Measurements from ENCODE around the gene MYO7B. TPM values are rescaled to one million over a fixed set of nuclear protein-coding genes. Genes with fewer than 3 reads are reported as not detected.

MYO7B gene
- total RNA-seq (2014; rRNA removed; shearing (Covaris generic)), result 1.2 and 1.8 TPM in 2 replicates

- H3K9me3 ChIP-seq (replicated peaks), result no peaks in the 10 kb centered on the region
- DNase-seq (ENCODE audit: low read depth in 1 of 2, low spot score in 2 of 2), result no peak
- no peak within 1 kb of the TSS for H3K27ac ChIP-seq
These were observed at the start of gene MYO7B for GRCh38 chr2:127535422-127535901. Gene MYO7B (plus strand): TSS chr2:127535683. CDS start chr2:127559723, 24,040 bp downstream.

GRCh38 chr2:127485694-127486071, 49.8 kb upstream of the MYO7B start:
- Histone ChIP-seq H3K9me3 (replicated peaks) (no peaks in the 10 kb centered on the region), H3K4me3 (no peak overlapping the region), H3K4me1 (replicated peaks) (no peaks in the 10 kb centered on the region), H3K36me3 (peaks cover 93% of the 10 kb centered on the region), H3K27ac (no peak overlapping the region), H3K27me3 (replicated peaks) (no peaks in the 10 kb centered on the region)
- no peak for DNase-seq (ENCODE audit: low read depth in 1 of 2, low spot score in 2 of 2)

More at GRCh38 chr2:127535422-127535901, at the start of gene MYO7B:
- Histone ChIP-seq H3K4me3 (no peak within 1 kb of the TSS), H3K36me3 (no peaks in the 10 kb centered on the region), H3K27me3 (replicated peaks) (no peaks in the 10 kb centered on the region), H3K4me1 (replicated peaks) (peaks cover 18% of the 10 kb centered on the region)

GRCh38 chr2:127486247-127487058, 49.0 kb upstream of the MYO7B start:
- Histone ChIP-seq H3K27ac (no peak overlapping the region), H3K9me3 (replicated peaks) (no peaks in the 10 kb centered on the region), H3K27me3 (replicated peaks) (no peaks in the 10 kb centered on the region), H3K36me3 (peaks cover 93% of the 10 kb centered on the region), H3K4me1 (replicated peaks) (no peaks in the 10 kb centered on the region), H3K4me3 (no peak overlapping the region)
- DNase-seq (ENCODE audit: low read depth in 1 of 2, low spot score in 2 of 2), result no peak

- Histone ChIP-seq H3K27ac (no peak overlapping the region), H3K4me1 (replicated peaks) (no peaks in the 10 kb centered on the region), H3K27me3 (replicated peaks) (no peaks in the 10 kb centered on the region), H3K36me3 (peaks cover 95% of the 10 kb centered on the region), H3K4me3 (no peak overlapping the region), H3K9me3 (replicated peaks) (no peaks in the 10 kb centered on the region)
- DNase-seq (ENCODE audit: low read depth in 1 of 2, low spot score in 2 of 2), result no peak
These were observed 45.2 kb upstream of the MYO7B start for GRCh38 chr2:127490283-127490682.

GRCh38 chr2:127498386-127498785, 37.1 kb upstream of the MYO7B start:
- H3K9me3 ChIP-seq (replicated peaks), result no peaks in the 10 kb centered on the region
- no peaks in the 10 kb centered on the region for H3K4me1 ChIP-seq (replicated peaks)
- no peaks in the 10 kb centered on the region for H3K27me3 ChIP-seq (replicated peaks)
- no peak overlapping the region for H3K4me3 ChIP-seq
- DNase-seq (ENCODE audit: low read depth in 1 of 2, low spot score in 2 of 2), result no peak
- H3K27ac ChIP-seq, result no peak overlapping the region
- peaks cover 78% of the 10 kb centered on the region for H3K36me3 ChIP-seq

GRCh38 chr2:127503491-127503890, 32.0 kb upstream of the MYO7B start:
- no peaks in the 10 kb centered on the region for H3K9me3 ChIP-seq (replicated peaks)
- DNase-seq (ENCODE audit: low read depth in 1 of 2, low spot score in 2 of 2), result no peak
- no peak overlapping the region for H3K27ac ChIP-seq
- no peaks in the 10 kb centered on the region for H3K27me3 ChIP-seq (replicated peaks)
- peaks cover 21% of the 10 kb centered on the region for H3K4me1 ChIP-seq (replicated peaks)
- H3K36me3 ChIP-seq, result peaks cover 70% of the 10 kb centered on the region
- H3K4me3 ChIP-seq, result no peak overlapping the region

- no peak overlapping the region for H3K27ac ChIP-seq
- DNase-seq (ENCODE audit: low read depth in 1 of 2, low spot score in 2 of 2), result no peak
These were observed 30.7 kb upstream of the MYO7B start for GRCh38 chr2:127504552-127505430.

GRCh38 chr2:127506510-127506909, 29.0 kb upstream of the MYO7B start:
- H3K27ac ChIP-seq, result no peak overlapping the region
- no peaks in the 10 kb centered on the region for H3K9me3 ChIP-seq (replicated peaks)
- no peak for DNase-seq (ENCODE audit: low read depth in 1 of 2, low spot score in 2 of 2)
- H3K27me3 ChIP-seq (replicated peaks), result no peaks in the 10 kb centered on the region
- no peak overlapping the region for H3K4me3 ChIP-seq
- peaks cover 59% of the 10 kb centered on the region for H3K36me3 ChIP-seq
- peaks cover 38% of the 10 kb centered on the region for H3K4me1 ChIP-seq (replicated peaks)

More at GRCh38 chr2:127504552-127505430, 30.7 kb upstream of the MYO7B start:
- peaks cover 60% of the 10 kb centered on the region for H3K36me3 ChIP-seq
- H3K9me3 ChIP-seq (replicated peaks), result no peaks in the 10 kb centered on the region
- H3K4me1 ChIP-seq (replicated peaks), result peaks cover 32% of the 10 kb centered on the region
- no peaks in the 10 kb centered on the region for H3K27me3 ChIP-seq (replicated peaks)
- no peak overlapping the region for H3K4me3 ChIP-seq

- H3K36me3 ChIP-seq, result peaks cover 58% of the 10 kb centered on the region
- H3K4me3 ChIP-seq, result no peak overlapping the region
- H3K4me1 ChIP-seq (replicated peaks), result peaks cover 38% of the 10 kb centered on the region
- H3K27ac ChIP-seq, result peak overlapping the region; percentile 35
- H3K27me3 ChIP-seq (replicated peaks), result no peaks in the 10 kb centered on the region
- DNase-seq (ENCODE audit: low read depth in 1 of 2, low spot score in 2 of 2), result no peak
- no peaks in the 10 kb centered on the region for H3K9me3 ChIP-seq (replicated peaks)
These were observed 27.4 kb upstream of the MYO7B start for GRCh38 chr2:127508023-127508630.

- DNase-seq (ENCODE audit: low read depth in 1 of 2, low spot score in 2 of 2), result peak; percentile 92 to 97
- no peaks in the 10 kb centered on the region for H3K9me3 ChIP-seq (replicated peaks)
- peaks cover 56% of the 10 kb centered on the region for H3K36me3 ChIP-seq
- H3K4me1 ChIP-seq (replicated peaks), result peaks cover 38% of the 10 kb centered on the region
- H3K4me3 ChIP-seq, result no peak overlapping the region
- no peaks in the 10 kb centered on the region for H3K27me3 ChIP-seq (replicated peaks)
- H3K27ac ChIP-seq, result peak overlapping the region; percentile 57
These were observed 26.9 kb upstream of the MYO7B start for GRCh38 chr2:127508631-127509034.

- peaks cover 40% of the 10 kb centered on the region for H3K4me1 ChIP-seq (replicated peaks)
- no peak overlapping the region for H3K27ac ChIP-seq
- H3K4me3 ChIP-seq, result no peak overlapping the region
- peaks cover 56% of the 10 kb centered on the region for H3K36me3 ChIP-seq
- no peaks in the 10 kb centered on the region for H3K9me3 ChIP-seq (replicated peaks)
- DNase-seq (ENCODE audit: low read depth in 1 of 2, low spot score in 2 of 2), result no peak
- H3K27me3 ChIP-seq (replicated peaks), result no peaks in the 10 kb centered on the region
These were observed 25.4 kb upstream of the MYO7B start for GRCh38 chr2:127510073-127510472.

GRCh38 chr2:127511090-127511695, 24.3 kb upstream of the MYO7B start:
- peaks cover 56% of the 10 kb centered on the region for H3K36me3 ChIP-seq
- no peaks in the 10 kb centered on the region for H3K27me3 ChIP-seq (replicated peaks)
- no peak overlapping the region for H3K4me3 ChIP-seq
- DNase-seq (ENCODE audit: low read depth in 1 of 2, low spot score in 2 of 2), result no peak
- H3K9me3 ChIP-seq (replicated peaks), result no peaks in the 10 kb centered on the region
- peaks cover 49% of the 10 kb centered on the region for H3K4me1 ChIP-seq (replicated peaks)
- no peak overlapping the region for H3K27ac ChIP-seq

- H3K4me1 ChIP-seq (replicated peaks), result peaks cover 51% of the 10 kb centered on the region
- H3K36me3 ChIP-seq, result peaks cover 61% of the 10 kb centered on the region
- no peak overlapping the region for H3K4me3 ChIP-seq
- no peak for DNase-seq (ENCODE audit: low read depth in 1 of 2, low spot score in 2 of 2)
- no peak overlapping the region for H3K27ac ChIP-seq
- H3K27me3 ChIP-seq (replicated peaks), result no peaks in the 10 kb centered on the region
- no peaks in the 10 kb centered on the region for H3K9me3 ChIP-seq (replicated peaks)
These were observed 23.6 kb upstream of the MYO7B start for GRCh38 chr2:127511917-127512316.
